SK-N-SH (cell line): ENCODE data around the gene CPA4.

Experiments
- CHD2 ChIP-seq: fragments of 150-350 bp; IDR thresholded peaks from 2 replicates; pipeline ENCODE4 v1.6.1; 2018; ENCODE audit warnings: low read length; ENCODE audit not compliant: partially characterized antibody
- CTCF ChIP-seq: fragments of 200-600 bp; sonication (generic); IDR thresholded peaks from 2 replicates; pipeline ENCODE4 v1.6.1; 2017; ENCODE audit warnings: antibody characterized with exemption, mild to moderate bottlenecking, moderate library complexity
- EP300 ChIP-seq, 2 experiments: IDR thresholded peaks; 2 replicates each; pipeline versions ENCODE4 v1.4.0 to v1.6.1; 2012; ENCODE audit warnings: borderline replicate concordance in 1 of 2, low read depth in 1 of 2, low read length in 1 of 2
- GATA2 ChIP-seq: sonication (generic); formaldehyde crosslinking; IDR thresholded peaks from 2 replicates; pipeline ENCODE4 v1.5.0; 2020; ENCODE audit warnings: mild to moderate bottlenecking, missing genetic modification reagents
- MEF2A ChIP-seq: IDR thresholded peaks from 2 replicates; pipeline ENCODE4 v1.4.0; 2012; ENCODE audit warnings: low read depth, borderline replicate concordance
- RCOR1 ChIP-seq: fragments of 150-350 bp; IDR thresholded peaks from 2 replicates; pipeline ENCODE4 v1.6.1; 2017; ENCODE audit warnings: antibody characterized with exemption, low read length
- SIN3A ChIP-seq: IDR thresholded peaks from 2 replicates; pipeline ENCODE4 v1.6.1; 2012; ENCODE audit warnings: low read depth, mild to moderate bottlenecking, low read length, moderate library complexity, borderline replicate concordance
- USF2 ChIP-seq: fragments of 150-350 bp; IDR thresholded peaks from 2 replicates; pipeline ENCODE4 v1.6.1; 2017; ENCODE audit warnings: antibody characterized with exemption, low read length, low read depth, borderline replicate concordance

- TF ChIP-seq CTCF (no peak), MEF2A (no peak), GATA2 (CRISPR knock-in tag) (no peak), SIN3A (no peak), RCOR1 (no peak), EP300 (IDR thresholded peaks at IDR 0.05; ENCODE audit: borderline replicate concordance in 1 of 2, low read depth in 1 of 2, low read length in 1 of 2) (no peak), CHD2 (no peak), USF2 (no peak)
These were observed 68.7 kb downstream of the CPA4 start for GRCh38 chr7:130361681-130362080.
